HepG2 (cell line): ENCODE measurements around the gene YWHAQ.

Source experiments
- CTCF ChIP-seq: sonication (generic); formaldehyde crosslinking; IDR thresholded peaks from 2 replicates; pipeline ENCODE4 v1.5.0; 2020; ENCODE audit warnings: mild to moderate bottlenecking, missing genetic modification reagents, moderate library complexity
- MAFF ChIP-seq: IDR thresholded peaks from 2 replicates; pipeline ENCODE4 v1.6.1; 2011; ENCODE audit warnings: low read depth, low read length, improper control_type of control experiment
- RFX1 ChIP-seq: fragments of 450-650 bp; IDR thresholded peaks from 2 replicates; pipeline ENCODE4 v1.6.1; 2017

- TF ChIP-seq MAFF, result no peak
- no peak for TF ChIP-seq RFX1
- TF ChIP-seq CTCF (CRISPR knock-in tag), result no peak
These were observed 91.3 kb downstream of the YWHAQ start for GRCh38 chr2:9539531-9539930.
